GM13977 (cell line): ENCODE measurements around the gene DAPK1.

Experiments used
- DNase-seq: peaks from one replicate; pipeline ENCODE4 v3.0.0; 2012; ENCODE audit warnings: low spot score
- CTCF ChIP-seq: IDR thresholded peaks from 2 replicates; pipeline ENCODE4 v1.5.1; 2012; ENCODE audit warnings: mild to moderate bottlenecking, control low read depth; ENCODE audit not compliant: insufficient read depth; ENCODE audit errors: extremely low read depth, missing control alignments
- in situ Hi-C: fragments of 300-500 bp; cut with MboI; formaldehyde crosslinking; loops from one replicate; pipeline ENCODE4 v1.12.0; 2022; ENCODE audit warnings: low sequenced_read_pairs, low pct_unique_long_range_greater_than_20kb, mixed read lengths, inconsistent platforms; ENCODE audit not compliant: unreplicated experiment

The DAPK1 gene

GRCh38 chr9:87584326-87584725 lies 86.7 kb downstream of the DAPK1 start:
- no peak for TF ChIP-seq CTCF
- in situ Hi-C loops: no loop called here
- DNase-seq: no peak

DNA sequence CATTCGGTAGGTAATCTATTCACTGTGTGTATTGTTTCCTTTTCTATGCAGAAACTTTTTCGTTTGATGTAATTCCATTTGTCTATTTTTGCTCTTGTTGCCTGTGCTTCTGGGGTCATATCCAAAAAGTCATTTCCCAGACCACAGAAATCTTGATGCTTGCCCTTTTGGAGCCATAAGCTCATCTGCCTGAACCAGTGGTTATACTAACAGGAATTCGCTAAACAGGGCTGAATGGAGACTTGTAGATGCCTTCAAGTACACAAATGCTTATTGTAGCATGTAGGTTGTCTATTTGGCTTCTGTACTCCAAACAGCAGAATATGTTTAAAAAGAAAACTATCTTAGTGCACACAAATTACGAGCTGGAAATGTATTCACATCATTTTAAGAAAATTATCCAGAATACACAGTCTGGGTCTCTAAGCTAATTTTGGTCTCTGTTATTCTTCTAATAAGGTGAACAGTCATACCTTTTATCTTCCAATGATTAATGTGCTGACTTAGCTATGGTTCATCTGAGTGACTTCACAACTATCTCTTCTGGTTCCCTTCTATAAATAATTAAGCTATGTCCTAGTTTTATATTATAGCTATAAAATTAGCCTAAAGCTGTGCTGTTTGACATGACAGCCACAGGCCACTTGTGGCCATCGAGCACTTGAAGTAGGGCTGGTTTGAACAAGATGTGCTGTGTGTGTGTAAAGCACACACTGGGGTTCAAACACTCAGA lies 87.6 kb downstream of the DAPK1 start:
- DNase-seq: no peak
- in situ Hi-C loops: no loop called here
- no peak for TF ChIP-seq CTCF

- no peak for TF ChIP-seq CTCF
- in situ Hi-C loops: no loop called here
- no peak for DNase-seq
These were observed 89.2 kb downstream of the DAPK1 start for GRCh38 chr9:87586731-87587355.

DNA sequence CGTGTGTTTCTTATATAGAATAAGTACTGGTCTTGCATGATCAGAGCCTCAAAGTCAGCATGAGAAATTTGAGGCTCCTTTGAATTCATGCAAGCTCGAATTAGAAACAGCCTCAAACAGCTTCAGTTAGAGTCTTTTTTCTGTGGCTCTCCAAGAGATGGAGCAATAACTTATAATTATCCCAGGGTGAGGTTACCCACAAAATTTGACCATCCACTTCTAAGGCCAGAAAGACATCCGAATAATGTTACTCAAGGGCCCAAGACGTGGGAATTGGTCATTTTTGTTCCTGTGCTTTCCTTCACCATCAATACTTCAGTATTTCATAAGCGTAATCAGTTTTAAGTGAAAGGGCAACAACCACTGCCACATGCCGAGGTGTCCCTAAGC lies 89.7 kb downstream of the DAPK1 start:
- in situ Hi-C loops: no loop called here
- no peak for TF ChIP-seq CTCF
- DNase-seq: no peak

GRCh38 chr9:87587864-87588263 lies 90.2 kb downstream of the DAPK1 start:
- in situ Hi-C loops: no loop called here
- DNase-seq: no peak
- no peak for TF ChIP-seq CTCF

GRCh38 chr9:87588339-87588738 lies 90.7 kb downstream of the DAPK1 start:
- TF ChIP-seq CTCF: no peak
- in situ Hi-C loops: no loop called here
- no peak for DNase-seq
